B cell (primary cell): Measurements from ENCODE around the gene CDR2L. TPM values are rescaled to one million over a fixed set of nuclear protein-coding genes. Genes with fewer than 3 reads are reported as not detected.

ENCODE experiments used
- ATAC-seq: fragments of 200-7000 bp; cut with Tn5 transposase; one replicate; pipeline ENCODE4 v1.10.0; 2021; ENCODE audit warnings: low read depth, mild to moderate bottlenecking, moderate number of reproducible peaks, moderate library complexity
- CTCF ChIA-PET: fragments of 350-600 bp; sonication (Branson Sonifier 250); formaldehyde crosslinking; loops from one replicate; lab custom pipeline; 2021; ENCODE audit warnings: antibody characterized with exemption, inconsistent platforms; lab: Charles Lee
- POLR2A ChIA-PET: fragments of 350-600 bp; sonication (Branson Sonifier 250); formaldehyde crosslinking; loops from one replicate; lab custom pipeline; 2021; ENCODE audit warnings: antibody characterized with exemption; lab: Charles Lee
- DNase-seq: peaks from one replicate; pipeline ENCODE4 v3.0.0; 2013
- H2AFZ ChIP-seq: 2 replicates; pipeline ENCODE4 v1.6.1; 2012; ENCODE audit warnings: mild to moderate bottlenecking, low read depth, low read length; ENCODE audit not compliant: insufficient read depth, poor library complexity, severe bottlenecking
- H3K27ac ChIP-seq, 2 donors: 1 replicate in 1 of 2; 2 replicates in 1 of 2; pipeline ENCODE4 v1.5.1; 2012 to 2013; ENCODE audit warnings: low read length in 2 of 2, mild to moderate bottlenecking in 2 of 2, moderate library complexity in 1 of 2
- H3K27me3 ChIP-seq, 4 experiments: fragments of 200-600 bp in 1 of 4; sonication (generic) in 1 of 4; replicated peaks in 1 of 4; 1 replicate in 2 of 4; 2 replicates in 2 of 4; pipeline versions ENCODE4 v1.6.1 to v1.7.0; 2013 to 2016; ENCODE audit warnings: low read length in 3 of 4, mild to moderate bottlenecking in 2 of 4, mixed read lengths in 1 of 4, moderate library complexity in 1 of 4; ENCODE audit not compliant: insufficient read depth in 4 of 4, control insufficient read depth in 3 of 4; ENCODE audit errors: control extremely low read depth in 1 of 4
- H3K36me3 ChIP-seq, 2 experiments: replicated peaks in 1 of 2; 1 replicate in 1 of 2; 2 replicates in 1 of 2; pipeline versions ENCODE4 v1.6.1 to v1.7.1; 2013; ENCODE audit warnings: low read length in 1 of 2; ENCODE audit not compliant: insufficient read depth in 2 of 2, control insufficient read depth in 1 of 2; ENCODE audit errors: control extremely low read depth in 1 of 2, extremely low read depth in 1 of 2
- H3K4me1 ChIP-seq, 2 donors: fragments of 200-600 bp in 1 of 2; sonication (generic) in 1 of 2; 1 replicate in 1 of 2; 2 replicates in 1 of 2; pipeline versions ENCODE4 v1.5.1 to v1.6.1; 2013 to 2017; ENCODE audit warnings: low read length in 2 of 2; ENCODE audit not compliant: control insufficient read depth in 2 of 2, insufficient read depth in 2 of 2
- H3K4me2 ChIP-seq: replicated peaks from 2 replicates; pipeline ENCODE3; 2012; ENCODE audit warnings: mild to moderate bottlenecking, low read depth, low read length; ENCODE audit not compliant: poor library complexity, severe bottlenecking
- H3K4me3 ChIP-seq, 5 experiments: fragments of 200-600 bp in 1 of 5; sonication (generic) in 1 of 5; 1 replicate in 3 of 5; 2 replicates in 2 of 5; pipeline versions ENCODE4 v1.5.1 to v1.7.0; 2011 to 2016; ENCODE audit warnings: low read length in 4 of 5, mild to moderate bottlenecking in 4 of 5, low read depth in 2 of 5, control low read depth in 1 of 5, moderate library complexity in 1 of 5; ENCODE audit not compliant: insufficient read depth in 1 of 5; ENCODE audit errors: control extremely low read depth in 1 of 5, extremely low read depth in 1 of 5
- H3K79me2 ChIP-seq: fragments of 200-600 bp; sonication (generic); one replicate; pipeline ENCODE4 v1.6.0; 2016; ENCODE audit warnings: low read length; ENCODE audit not compliant: control insufficient read depth, insufficient read depth
- H3K9ac ChIP-seq: fragments of 200-600 bp; sonication (generic); 2 replicates; pipeline ENCODE4 v1.6.1; 2017; ENCODE audit warnings: mild to moderate bottlenecking, low read length, moderate library complexity
- H3K9me3 ChIP-seq, 3 donors: one replicate each; pipeline versions ENCODE4 v1.6.1 to v1.7.1; 2013; ENCODE audit warnings: low read length in 2 of 3; ENCODE audit not compliant: control insufficient read depth in 2 of 3, insufficient read depth in 1 of 3; ENCODE audit errors: control extremely low read depth in 1 of 3
- H4K20me1 ChIP-seq: 2 replicates; pipeline ENCODE4 v1.6.0; 2012; ENCODE audit warnings: mild to moderate bottlenecking, low read length; ENCODE audit not compliant: insufficient read depth, control insufficient read depth, poor library complexity, severe bottlenecking
- H3K27ac Mint-ChIP-seq: one replicate; pipeline ENCODE4 v1.8.0; 2021; ENCODE audit warnings: mixed read lengths
- H3K27me3 Mint-ChIP-seq: one replicate; pipeline ENCODE4 v1.8.0; 2021; ENCODE audit warnings: mixed read lengths
- H3K4me1 Mint-ChIP-seq: one replicate; pipeline ENCODE4 v1.8.0; 2021; ENCODE audit warnings: mixed read lengths
- H3K4me3 Mint-ChIP-seq: one replicate; pipeline ENCODE4 v1.8.0; 2021; ENCODE audit warnings: mixed read lengths
- H3K9me3 Mint-ChIP-seq: one replicate; pipeline ENCODE4 v1.8.0; 2022; ENCODE audit warnings: mixed read lengths; ENCODE audit not compliant: insufficient read depth
- EZH2 ChIP-seq: IDR thresholded peaks from 2 replicates; pipeline ENCODE4 v1.6.1; 2012; ENCODE audit warnings: borderline replicate concordance, low read depth, mild to moderate bottlenecking, moderate library complexity, low read length; ENCODE audit not compliant: insufficient read depth, poor library complexity, severe bottlenecking
- WGBS: methylation state at CpG from one replicate; pipeline ENCODE4 v1.1.5; 2013; ENCODE audit warnings: missing lambda C conversion rate; ENCODE audit not compliant: insufficient coverage; 5-methylcytosine and 5-hydroxymethylcytosine counted together
- intact Hi-C: fragments of 100-400 bp; cut with micrococcal nuclease; formaldehyde crosslinking; loops from one replicate; pipeline ENCODE4 v1.10.0; 2022
- polyA plus RNA-seq: library from polyadenylated mRNA; depleted of rRNA; stranded (reverse); fragments of >200 nt; gene quantifications from 2 replicates; pipeline ENCODE4 v1.2.3, GENCODE V29; 2012
- total RNA-seq, 2 donors: library from RNA; stranded (reverse); fragments of 120-200 nt in 1 of 2; gene quantifications; 1 replicate in 1 of 2; 2 replicates in 1 of 2; pipeline versions ENCODE4 v1.2.3 to v1.2.4, GENCODE V29; 2013 to 2022
- TF ChIP-seq, protein P1 (sequence below): fragments of 200-600 bp; IDR thresholded peaks from one replicate; pipeline ENCODE4 v1.8.0; 2022; ENCODE audit warnings: antibody characterized with exemption, mild to moderate bottlenecking

The CDR2L gene
- total and polyA plus RNA-seq, 2 donors (not counting 1 experiment from before 2014, with no cell fraction given) = 0.03 TPM; not detected in 1

DNA sequence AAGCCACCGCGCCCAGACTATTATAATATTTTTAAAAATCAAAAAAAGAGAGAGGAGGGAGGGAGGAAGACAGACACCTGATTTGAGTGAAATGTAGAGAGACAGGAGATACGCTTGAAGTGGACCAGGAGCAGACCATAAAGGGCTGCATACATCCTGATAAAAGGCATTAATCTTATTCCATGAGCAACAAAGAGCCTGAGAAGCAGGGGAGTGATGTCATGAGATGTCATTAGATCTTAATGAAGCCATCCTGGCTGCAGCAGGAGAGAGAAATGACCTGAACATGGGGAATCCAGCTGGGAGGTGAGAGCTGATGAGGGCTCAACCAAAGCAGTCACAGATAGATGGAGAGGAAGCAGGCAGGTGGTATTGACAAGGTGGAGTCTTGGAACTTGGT lies 9.6 kb upstream of the CDR2L start:
- ATAC-seq (no peak), DNase-seq (no peak)
- POLR2A ChIA-PET = interaction anchor here (0.6 kb wide), 1 partner anchor 92 kb away, joined by 8 read pairs; no protein-coding TSS in a partner anchor
- Histone ChIP-seq H3K27ac (no peak overlapping the region), H3K36me3 (no peaks in the 10 kb centered on the region), H3K27me3 (peaks cover 0 to 74% (median 19%) of the 10 kb centered on the region in 4 experiments), H3K4me3 (no peak overlapping the region), H3K9me3 (peaks cover 0 to 4% (median 0%) of the 10 kb centered on the region in 3 donors), H4K20me1 (no peaks in the 10 kb centered on the region), H2AFZ (no peak overlapping the region), H3K79me2 (no peaks in the 10 kb centered on the region), H3K9ac (no peak overlapping the region), H3K4me1 (peaks cover 16 to 22% of the 10 kb centered on the region in 2 donors), H3K4me2 (no peak overlapping the region)
- intact Hi-C loops = no loop called here
- H3K4me3 Mint-ChIP-seq = no peak overlapping the region
- no peak overlapping the region for H3K27ac Mint-ChIP-seq
- H3K4me1 Mint-ChIP-seq = peaks cover 16% of the 10 kb centered on the region
- H3K27me3 Mint-ChIP-seq = peaks cover 32% of the 10 kb centered on the region
- H3K9me3 Mint-ChIP-seq = no peaks in the 10 kb centered on the region
- CTCF ChIA-PET = interaction anchor here (3.5 to 7.7 kb wide), 2 partner anchors 16 kb away, joined by 24 to 67 read pairs; no protein-coding TSS in a partner anchor
- TF ChIP-seq, protein P1, sequence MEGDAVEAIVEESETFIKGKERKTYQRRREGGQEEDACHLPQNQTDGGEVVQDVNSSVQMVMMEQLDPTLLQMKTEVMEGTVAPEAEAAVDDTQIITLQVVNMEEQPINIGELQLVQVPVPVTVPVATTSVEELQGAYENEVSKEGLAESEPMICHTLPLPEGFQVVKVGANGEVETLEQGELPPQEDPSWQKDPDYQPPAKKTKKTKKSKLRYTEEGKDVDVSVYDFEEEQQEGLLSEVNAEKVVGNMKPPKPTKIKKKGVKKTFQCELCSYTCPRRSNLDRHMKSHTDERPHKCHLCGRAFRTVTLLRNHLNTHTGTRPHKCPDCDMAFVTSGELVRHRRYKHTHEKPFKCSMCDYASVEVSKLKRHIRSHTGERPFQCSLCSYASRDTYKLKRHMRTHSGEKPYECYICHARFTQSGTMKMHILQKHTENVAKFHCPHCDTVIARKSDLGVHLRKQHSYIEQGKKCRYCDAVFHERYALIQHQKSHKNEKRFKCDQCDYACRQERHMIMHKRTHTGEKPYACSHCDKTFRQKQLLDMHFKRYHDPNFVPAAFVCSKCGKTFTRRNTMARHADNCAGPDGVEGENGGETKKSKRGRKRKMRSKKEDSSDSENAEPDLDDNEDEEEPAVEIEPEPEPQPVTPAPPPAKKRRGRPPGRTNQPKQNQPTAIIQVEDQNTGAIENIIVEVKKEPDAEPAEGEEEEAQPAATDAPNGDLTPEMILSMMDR = no peak
- no peak for TF ChIP-seq EZH2
- 100% methylated on average over 1 of the region's 3 CpGs for WGBS

DNA sequence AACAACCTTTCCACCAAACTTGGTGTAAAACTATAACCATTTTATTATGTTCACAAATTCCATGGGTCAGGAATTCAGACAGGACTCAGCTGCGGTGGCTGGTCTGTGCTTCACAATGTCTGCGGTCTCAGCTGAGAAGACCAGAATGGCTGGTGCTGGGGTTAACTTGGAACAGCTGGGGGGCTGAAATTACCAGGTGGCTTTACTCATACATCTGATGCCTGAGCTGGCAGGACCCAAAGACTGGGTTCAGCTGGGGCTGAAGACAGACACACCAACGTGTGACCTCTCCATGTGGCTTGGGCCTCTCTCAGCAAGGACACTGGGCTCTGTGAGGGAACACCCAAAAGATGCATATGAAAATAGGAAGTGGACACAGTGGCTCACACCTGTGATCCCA lies 9.2 kb upstream of the CDR2L start:
- Histone ChIP-seq H3K4me1 (peaks cover 12 to 18% of the 10 kb centered on the region in 2 donors), H3K9me3 (peaks cover 0 to 4% (median 0%) of the 10 kb centered on the region in 3 donors), H3K27me3 (peaks cover 0 to 69% (median 17%) of the 10 kb centered on the region in 4 experiments), H3K4me2 (no peak overlapping the region), H3K36me3 (no peaks in the 10 kb centered on the region), H2AFZ (no peak overlapping the region), H3K27ac (no peak overlapping the region), H4K20me1 (no peaks in the 10 kb centered on the region), H3K4me3 (no peak overlapping the region), H3K79me2 (no peaks in the 10 kb centered on the region), H3K9ac (no peak overlapping the region)
- H3K9me3 Mint-ChIP-seq = no peaks in the 10 kb centered on the region
- ChIA-PET POLR2A (interaction anchor here (0.6 kb wide), 1 partner anchor 91 kb away, joined by 8 read pairs; no protein-coding TSS in a partner anchor), CTCF (interaction anchor here (3.5 kb wide), 1 partner anchor 16 kb away, joined by 24 read pairs; no protein-coding TSS in a partner anchor)
- intact Hi-C loops = no loop called here
- TF ChIP-seq, protein P1 = no peak
- no peak for TF ChIP-seq EZH2
- ATAC-seq = no peak
- H3K27me3 Mint-ChIP-seq = peaks cover 28% of the 10 kb centered on the region
- 83% methylated on average over 3 of the region's 3 CpGs for WGBS
- H3K27ac Mint-ChIP-seq = no peak overlapping the region
- H3K4me1 Mint-ChIP-seq = peaks cover 11% of the 10 kb centered on the region
- no peak for DNase-seq
- no peak overlapping the region for H3K4me3 Mint-ChIP-seq
